Stimulated activated memory B cell treated with anti-CD40 and anti-IgM and Interleukin-4, amounts not matched to agents 10 μg/mL and 1 μg/mL and 100 μg/mL, for 72 hours (primary cell): ENCODE data around the gene ICE1.

ENCODE experiments used
- ATAC-seq: fragments of 150-1000 bp; cut with Tn5 transposase; 2 replicates; pipeline ENCODE4 v1.10.0; 2021
- H3K27ac Mint-ChIP-seq: one replicate; pipeline ENCODE4 v1.8.0; 2022; ENCODE audit warnings: mild to moderate bottlenecking, mixed read lengths
- H3K27me3 Mint-ChIP-seq: one replicate; pipeline ENCODE4 v1.8.0; 2022; ENCODE audit warnings: mixed read lengths
- H3K36me3 Mint-ChIP-seq: one replicate; pipeline ENCODE4 v1.8.0; 2022; ENCODE audit warnings: mixed read lengths
- H3K4me1 Mint-ChIP-seq: one replicate; pipeline ENCODE4 v1.8.0; 2022; ENCODE audit warnings: mixed read lengths
- H3K4me3 Mint-ChIP-seq: one replicate; pipeline ENCODE4 v1.8.0; 2022; ENCODE audit warnings: mild to moderate bottlenecking, moderate library complexity, mixed read lengths
- H3K9me3 Mint-ChIP-seq: one replicate; pipeline ENCODE4 v1.8.0; 2022; ENCODE audit warnings: mixed read lengths

ICE1 gene

GRCh38 chr5:5421961-5422818 is at the start of gene ICE1:
TSS of gene ICE1 (plus strand) at chr5:5422677. CDS start at chr5:5422916, 239 bp downstream.
- ATAC-seq, result peak; percentile 96
- Mint-ChIP-seq H3K4me1 (peaks cover 14% of the 10 kb centered on the region), H3K36me3 (peaks cover 8% of the 10 kb centered on the region), H3K9me3 (no peaks in the 10 kb centered on the region), H3K4me3 (no peak within 1 kb of the TSS), H3K27me3 (no peaks in the 10 kb centered on the region), H3K27ac (no peak within 1 kb of the TSS)

- Mint-ChIP-seq H3K36me3 (peaks cover 24% of the 10 kb centered on the region), H3K27ac (no peak overlapping the region), H3K9me3 (no peaks in the 10 kb centered on the region), H3K4me3 (no peak overlapping the region), H3K4me1 (no peaks in the 10 kb centered on the region), H3K27me3 (no peaks in the 10 kb centered on the region)
- no peak for ATAC-seq
Observed at GRCh38 chr5:5372930-5373329, 49.5 kb upstream of the ICE1 start.

- H3K36me3 Mint-ChIP-seq, result peaks cover 24% of the 10 kb centered on the region
- no peaks in the 10 kb centered on the region for H3K9me3 Mint-ChIP-seq
- H3K4me3 Mint-ChIP-seq, result no peak overlapping the region
- H3K4me1 Mint-ChIP-seq, result no peaks in the 10 kb centered on the region
- H3K27me3 Mint-ChIP-seq, result no peaks in the 10 kb centered on the region
- ATAC-seq, result no peak
- no peak overlapping the region for H3K27ac Mint-ChIP-seq
Observed at GRCh38 chr5:5373351-5373989, 49.0 kb upstream of the ICE1 start.

GRCh38 chr5:5374009-5374715 is 48.3 kb upstream of the ICE1 start:
- Mint-ChIP-seq H3K4me3 (no peak overlapping the region), H3K36me3 (peaks cover 24% of the 10 kb centered on the region), H3K27ac (no peak overlapping the region), H3K4me1 (no peaks in the 10 kb centered on the region), H3K9me3 (no peaks in the 10 kb centered on the region), H3K27me3 (no peaks in the 10 kb centered on the region)
- no peak for ATAC-seq

GRCh38 chr5:5377780-5378179 is 44.7 kb upstream of the ICE1 start:
- no peak for ATAC-seq
- no peaks in the 10 kb centered on the region for H3K4me1 Mint-ChIP-seq
- no peak overlapping the region for H3K27ac Mint-ChIP-seq
- no peaks in the 10 kb centered on the region for H3K9me3 Mint-ChIP-seq
- H3K4me3 Mint-ChIP-seq, result no peak overlapping the region
- H3K36me3 Mint-ChIP-seq, result peaks cover 24% of the 10 kb centered on the region
- H3K27me3 Mint-ChIP-seq, result no peaks in the 10 kb centered on the region

GRCh38 chr5:5378531-5378930 is 43.9 kb upstream of the ICE1 start:
- peaks cover 23% of the 10 kb centered on the region for H3K36me3 Mint-ChIP-seq
- H3K27me3 Mint-ChIP-seq, result no peaks in the 10 kb centered on the region
- no peak overlapping the region for H3K4me3 Mint-ChIP-seq
- no peak overlapping the region for H3K27ac Mint-ChIP-seq
- no peaks in the 10 kb centered on the region for H3K9me3 Mint-ChIP-seq
- no peaks in the 10 kb centered on the region for H3K4me1 Mint-ChIP-seq
- no peak for ATAC-seq

GRCh38 chr5:5380298-5380697 is 42.2 kb upstream of the ICE1 start:
- H3K36me3 Mint-ChIP-seq, result peaks cover 16% of the 10 kb centered on the region
- H3K9me3 Mint-ChIP-seq, result no peaks in the 10 kb centered on the region
- no peaks in the 10 kb centered on the region for H3K27me3 Mint-ChIP-seq
- ATAC-seq, result no peak
- no peak overlapping the region for H3K27ac Mint-ChIP-seq
- no peaks in the 10 kb centered on the region for H3K4me1 Mint-ChIP-seq
- H3K4me3 Mint-ChIP-seq, result no peak overlapping the region

- Mint-ChIP-seq H3K27me3 (no peaks in the 10 kb centered on the region), H3K36me3 (peaks cover 5% of the 10 kb centered on the region), H3K4me3 (no peak overlapping the region), H3K27ac (no peak overlapping the region), H3K4me1 (no peaks in the 10 kb centered on the region), H3K9me3 (no peaks in the 10 kb centered on the region)
- no peak for ATAC-seq
Observed at GRCh38 chr5:5381310-5381913, 41.1 kb upstream of the ICE1 start.

GRCh38 chr5:5383461-5383860 is 39.0 kb upstream of the ICE1 start:
- Mint-ChIP-seq H3K36me3 (no peaks in the 10 kb centered on the region), H3K27ac (no peak overlapping the region), H3K9me3 (no peaks in the 10 kb centered on the region), H3K4me1 (no peaks in the 10 kb centered on the region), H3K27me3 (no peaks in the 10 kb centered on the region), H3K4me3 (no peak overlapping the region)
- no peak for ATAC-seq

GRCh38 chr5:5384660-5385330 is 37.7 kb upstream of the ICE1 start:
- Mint-ChIP-seq H3K4me3 (no peak overlapping the region), H3K9me3 (no peaks in the 10 kb centered on the region), H3K27ac (no peak overlapping the region), H3K36me3 (no peaks in the 10 kb centered on the region), H3K27me3 (no peaks in the 10 kb centered on the region), H3K4me1 (no peaks in the 10 kb centered on the region)
- no peak for ATAC-seq

- H3K27ac Mint-ChIP-seq, result no peak overlapping the region
- no peak for ATAC-seq
- no peaks in the 10 kb centered on the region for H3K27me3 Mint-ChIP-seq
- H3K4me3 Mint-ChIP-seq, result no peak overlapping the region
- no peaks in the 10 kb centered on the region for H3K9me3 Mint-ChIP-seq
- H3K4me1 Mint-ChIP-seq, result no peaks in the 10 kb centered on the region
- H3K36me3 Mint-ChIP-seq, result no peaks in the 10 kb centered on the region
Observed at GRCh38 chr5:5385331-5385662, 37.2 kb upstream of the ICE1 start.

GRCh38 chr5:5386329-5386728 is 36.1 kb upstream of the ICE1 start:
- ATAC-seq, result no peak
- Mint-ChIP-seq H3K4me3 (no peak overlapping the region), H3K27me3 (no peaks in the 10 kb centered on the region), H3K9me3 (no peaks in the 10 kb centered on the region), H3K36me3 (peaks cover 7% of the 10 kb centered on the region), H3K27ac (no peak overlapping the region), H3K4me1 (no peaks in the 10 kb centered on the region)

- Mint-ChIP-seq H3K9me3 (no peaks in the 10 kb centered on the region), H3K27ac (no peak overlapping the region), H3K4me3 (no peak overlapping the region), H3K36me3 (peaks cover 10% of the 10 kb centered on the region), H3K4me1 (no peaks in the 10 kb centered on the region), H3K27me3 (no peaks in the 10 kb centered on the region)
- no peak for ATAC-seq
Observed at GRCh38 chr5:5387192-5387591, 35.3 kb upstream of the ICE1 start.

GRCh38 chr5:5387777-5388176 is 34.7 kb upstream of the ICE1 start:
- H3K36me3 Mint-ChIP-seq, result peaks cover 14% of the 10 kb centered on the region
- no peak overlapping the region for H3K4me3 Mint-ChIP-seq
- ATAC-seq, result no peak
- H3K9me3 Mint-ChIP-seq, result no peaks in the 10 kb centered on the region
- H3K4me1 Mint-ChIP-seq, result no peaks in the 10 kb centered on the region
- H3K27ac Mint-ChIP-seq, result no peak overlapping the region
- no peaks in the 10 kb centered on the region for H3K27me3 Mint-ChIP-seq
